HFF-Myc (cell line): ENCODE results near the gene CPNE4.

Experiments used
- DNase-seq: peaks from one replicate; pipeline ENCODE4 v3.0.0-alpha.2; 2011; ENCODE audit warnings: low read depth; ENCODE audit errors: extremely low read depth
- H3K4me3 ChIP-seq: replicated peaks from 2 replicates; pipeline ENCODE4 v1.5.1; 2011; ENCODE audit warnings: low read depth, mild to moderate bottlenecking, control low read depth, low read length
- CTCF ChIP-seq: IDR thresholded peaks from 2 replicates; pipeline ENCODE4 v1.5.1; 2012; ENCODE audit warnings: mild to moderate bottlenecking, low read depth, low read length, control low read depth; ENCODE audit errors: missing control alignments

Gene CPNE4

GRCh38 chr3:131597816-131598215 is 437.0 kb downstream of the CPNE4 start:
- DNase-seq: no peak
- TF ChIP-seq CTCF: no peak
- H3K4me3 ChIP-seq: no peak overlapping the region

- no peak for DNase-seq
Measured at GRCh38 chr3:131596884-131597283, 437.9 kb downstream of the CPNE4 start.

GRCh38 chr3:131591394-131592014 is 443.3 kb downstream of the CPNE4 start:
- TF ChIP-seq CTCF: no peak
- peak; percentile 37 for DNase-seq
- no peak overlapping the region for H3K4me3 ChIP-seq

More at GRCh38 chr3:131596884-131597283, 437.9 kb downstream of the CPNE4 start:
- no peak overlapping the region for H3K4me3 ChIP-seq
- TF ChIP-seq CTCF: no peak

GRCh38 chr3:131586277-131586676 is 448.5 kb downstream of the CPNE4 start:
- no peak for DNase-seq
- TF ChIP-seq CTCF: no peak
- H3K4me3 ChIP-seq: no peak overlapping the region

- TF ChIP-seq CTCF: no peak
- no peak overlapping the region for H3K4me3 ChIP-seq
- DNase-seq: no peak
Measured at GRCh38 chr3:131582438-131582837, 452.4 kb downstream of the CPNE4 start.

- no peak for DNase-seq
- H3K4me3 ChIP-seq: no peak overlapping the region
- TF ChIP-seq CTCF: no peak
Measured at GRCh38 chr3:131568460-131568859, 466.4 kb downstream of the CPNE4 start.

- no peak overlapping the region for H3K4me3 ChIP-seq
- DNase-seq: no peak
- no peak for TF ChIP-seq CTCF
Measured at GRCh38 chr3:131564812-131565211, 470.0 kb downstream of the CPNE4 start.
